Activated CD4-positive, alpha-beta T cell treated with anti-CD3 and anti-CD28 coated beads, Interleukin-2, amount 10 ng/mL, durations not matched to agents 7 days and 5 days (primary cell): ENCODE data around the gene C1orf105. TPM values are rescaled to one million over a fixed set of nuclear protein-coding genes. Genes with fewer than 3 reads are reported as not detected.
A peak's percentile ranks its signal among the peaks of the same experiment; 100 is the strongest.
"Not testable (repeated sequence)": the region's sequence is repeated elsewhere in the genome, so short reads cannot be mapped to it uniquely, and the experiment has no call there.

ENCODE experiments used
- CTCF ChIA-PET: fragments of 350-600 bp; sonication (Branson Sonifier 250); formaldehyde crosslinking; loops from one replicate; lab custom pipeline; 2021; ENCODE audit warnings: antibody characterized with exemption; lab: Charles Lee
- POLR2A ChIA-PET: fragments of 350-600 bp; sonication (Branson Sonifier 250); formaldehyde crosslinking; loops from one replicate; lab custom pipeline; 2021; ENCODE audit warnings: antibody characterized with exemption; lab: Charles Lee
- DNase-seq: peaks from one replicate; pipeline ENCODE4 v3.0.0-alpha.2; 2020
- H3K27ac Mint-ChIP-seq: one replicate; pipeline ENCODE4 v1.8.0; 2021; ENCODE audit warnings: mild to moderate bottlenecking, moderate library complexity, mixed read lengths
- H3K27me3 Mint-ChIP-seq: one replicate; pipeline ENCODE4 v1.8.0; 2021; ENCODE audit warnings: mixed read lengths
- H3K36me3 Mint-ChIP-seq: one replicate; pipeline ENCODE4 v1.8.0; 2021; ENCODE audit warnings: low read depth, mixed read lengths
- H3K4me1 Mint-ChIP-seq: one replicate; pipeline ENCODE4 v1.8.0; 2021; ENCODE audit warnings: mixed read lengths
- H3K4me3 Mint-ChIP-seq: one replicate; pipeline ENCODE4 v1.8.0; 2021; ENCODE audit warnings: mild to moderate bottlenecking, moderate library complexity, mixed read lengths
- H3K9me3 Mint-ChIP-seq: one replicate; pipeline ENCODE4 v1.8.0; 2021; ENCODE audit warnings: mixed read lengths
- total RNA-seq, 2 experiments: library from RNA; stranded (reverse); gene quantifications; one replicate each; pipeline ENCODE4 v1.2.3, GENCODE V29; 2021

The C1orf105 gene
- total RNA-seq, result not detected

GRCh38 chr1:172420385-172420784 lies at the start of gene C1orf105:
Gene C1orf105, plus strand, starts transcription at chr1:172420685. Its CDS starts 201 bp downstream, at chr1:172420886.
- H3K36me3 Mint-ChIP-seq, result peaks cover 4% of the 10 kb centered on the region
- H3K9me3 Mint-ChIP-seq, result no peaks in the 10 kb centered on the region
- H3K4me1 Mint-ChIP-seq, result no peaks in the 10 kb centered on the region
- no peak within 1 kb of the TSS for H3K27ac Mint-ChIP-seq
- no peak for DNase-seq
- POLR2A ChIA-PET, result no interaction called here
- no peak within 1 kb of the TSS for H3K4me3 Mint-ChIP-seq
- no peaks in the 10 kb centered on the region for H3K27me3 Mint-ChIP-seq
- CTCF ChIA-PET, result interaction anchor here (1.2 kb wide), 1 partner anchor 17 kb away, joined by 3 read pairs; no protein-coding TSS in a partner anchor

- H3K4me3 Mint-ChIP-seq, CTCF ChIA-PET: not testable (repeated sequence)
Measured at GRCh38 chr1:172371646-172372045, 48.8 kb upstream of the C1orf105 start.

GRCh38 chr1:172373864-172374263 lies 46.6 kb upstream of the C1orf105 start:
- peaks cover under 1% of the 10 kb centered on the region for H3K36me3 Mint-ChIP-seq
- CTCF ChIA-PET, result interaction anchor here (0.9 to 1.1 kb wide), 5 partner anchors 12 to 436 kb away, joined by 3 to 6 read pairs (median 4); no protein-coding TSS in a partner anchor
- no peak overlapping the region for H3K4me3 Mint-ChIP-seq
- H3K27me3 Mint-ChIP-seq, result no peaks in the 10 kb centered on the region
- H3K9me3 Mint-ChIP-seq, result peaks cover 3% of the 10 kb centered on the region
- no peak overlapping the region for H3K27ac Mint-ChIP-seq
- POLR2A ChIA-PET, result no interaction called here
- DNase-seq, result no peak
- H3K4me1 Mint-ChIP-seq, result peaks cover 15% of the 10 kb centered on the region

More at GRCh38 chr1:172371646-172372045, 48.8 kb upstream of the C1orf105 start:
- H3K27ac Mint-ChIP-seq, H3K27me3 Mint-ChIP-seq, POLR2A ChIA-PET, DNase-seq: not testable (repeated sequence)
- peaks cover 19% of the 10 kb centered on the region for H3K9me3 Mint-ChIP-seq
- H3K36me3 Mint-ChIP-seq, result peaks cover 14% of the 10 kb centered on the region
- H3K4me1 Mint-ChIP-seq, result peaks cover 13% of the 10 kb centered on the region

GRCh38 chr1:172375211-172375631 lies 45.3 kb upstream of the C1orf105 start:
- no peak for DNase-seq
- CTCF ChIA-PET, result interaction anchor here (1.0 kb wide), 1 partner anchor 280 kb away, joined by 3 read pairs; no protein-coding TSS in a partner anchor
- no peaks in the 10 kb centered on the region for H3K27me3 Mint-ChIP-seq
- peaks cover 23% of the 10 kb centered on the region for H3K4me1 Mint-ChIP-seq
- H3K27ac Mint-ChIP-seq, result no peak overlapping the region
- POLR2A ChIA-PET, result no interaction called here
- H3K9me3 Mint-ChIP-seq, result peaks cover 2% of the 10 kb centered on the region
- H3K4me3 Mint-ChIP-seq, result no peak overlapping the region
- H3K36me3 Mint-ChIP-seq, result peaks cover 2% of the 10 kb centered on the region

GRCh38 chr1:172376431-172376830 lies 44.1 kb upstream of the C1orf105 start:
- no peak for DNase-seq
- Mint-ChIP-seq H3K9me3 (peaks cover 2% of the 10 kb centered on the region), H3K27me3 (no peaks in the 10 kb centered on the region), H3K4me3 (no peak overlapping the region), H3K4me1 (peaks cover 33% of the 10 kb centered on the region), H3K36me3 (peaks cover 4% of the 10 kb centered on the region), H3K27ac (no peak overlapping the region)
- ChIA-PET POLR2A (no interaction called here), CTCF (no interaction called here)

GRCh38 chr1:172377565-172377964 lies 42.9 kb upstream of the C1orf105 start:
- DNase-seq, result no peak
- no peaks in the 10 kb centered on the region for H3K27me3 Mint-ChIP-seq
- ChIA-PET CTCF (interaction anchor here (1.0 kb wide), 1 partner anchor 17 kb away, joined by 3 read pairs; no protein-coding TSS in a partner anchor), POLR2A (no interaction called here)
- H3K36me3 Mint-ChIP-seq, result peaks cover 4% of the 10 kb centered on the region
- H3K9me3 Mint-ChIP-seq, result peaks cover 2% of the 10 kb centered on the region
- no peak overlapping the region for H3K4me3 Mint-ChIP-seq
- no peak overlapping the region for H3K27ac Mint-ChIP-seq
- peaks cover 41% of the 10 kb centered on the region for H3K4me1 Mint-ChIP-seq

- Mint-ChIP-seq H3K9me3 (peaks cover 2% of the 10 kb centered on the region), H3K27ac (no peak overlapping the region), H3K4me1 (peaks cover 41% of the 10 kb centered on the region), H3K4me3 (no peak overlapping the region), H3K36me3 (peaks cover 5% of the 10 kb centered on the region), H3K27me3 (no peaks in the 10 kb centered on the region)
- no peak for DNase-seq
- CTCF ChIA-PET, result interaction anchor here (1.0 kb wide), 1 partner anchor 16 kb away, joined by 3 read pairs; no protein-coding TSS in a partner anchor
- POLR2A ChIA-PET, result no interaction called here
Measured at GRCh38 chr1:172378109-172378760, 42.2 kb upstream of the C1orf105 start.

GRCh38 chr1:172380441-172381244 lies 39.8 kb upstream of the C1orf105 start:
- peaks cover 2% of the 10 kb centered on the region for H3K27me3 Mint-ChIP-seq
- H3K36me3 Mint-ChIP-seq, result peaks cover 9% of the 10 kb centered on the region
- peaks cover 33% of the 10 kb centered on the region for H3K4me1 Mint-ChIP-seq
- peak; percentile 34 for DNase-seq
- ChIA-PET CTCF (interaction anchor here (0.5 to 1.5 kb wide), 5 partner anchors 14 to 580 kb away, joined by 3 to 4 read pairs (median 3); no protein-coding TSS in a partner anchor), POLR2A (interaction anchor here (0.7 kb wide), 1 partner anchor 42 kb away, joined by 4 read pairs; no protein-coding TSS in a partner anchor)
- peak overlapping the region; percentile 90 for H3K27ac Mint-ChIP-seq
- peak overlapping the region; percentile 59 for H3K4me3 Mint-ChIP-seq
- H3K9me3 Mint-ChIP-seq, result peaks cover 2% of the 10 kb centered on the region

GRCh38 chr1:172381946-172382345 lies 38.5 kb upstream of the C1orf105 start:
- Mint-ChIP-seq H3K27me3 (peaks cover 2% of the 10 kb centered on the region), H3K9me3 (peaks cover 4% of the 10 kb centered on the region), H3K36me3 (peaks cover 9% of the 10 kb centered on the region), H3K27ac (peak overlapping the region; percentile 15), H3K4me1 (peaks cover 26% of the 10 kb centered on the region), H3K4me3 (no peak overlapping the region)
- DNase-seq, result no peak
- ChIA-PET CTCF (interaction anchor here (1.1 kb wide), 1 partner anchor 12 kb away, joined by 4 read pairs; no protein-coding TSS in a partner anchor), POLR2A (no interaction called here)

GRCh38 chr1:172382406-172382805 lies 38.1 kb upstream of the C1orf105 start:
- Mint-ChIP-seq H3K27ac (no peak overlapping the region), H3K27me3 (peaks cover 2% of the 10 kb centered on the region), H3K4me1 (peaks cover 26% of the 10 kb centered on the region), H3K9me3 (peaks cover 5% of the 10 kb centered on the region), H3K36me3 (peaks cover 9% of the 10 kb centered on the region), H3K4me3 (no peak overlapping the region)
- no peak for DNase-seq
- ChIA-PET POLR2A (no interaction called here), CTCF (interaction anchor here (1.1 kb wide), 1 partner anchor 12 kb away, joined by 4 read pairs; no protein-coding TSS in a partner anchor)

- peaks cover 26% of the 10 kb centered on the region for H3K4me1 Mint-ChIP-seq
- DNase-seq, result no peak
- peaks cover 5% of the 10 kb centered on the region for H3K9me3 Mint-ChIP-seq
- no peak overlapping the region for H3K27ac Mint-ChIP-seq
- H3K4me3 Mint-ChIP-seq, result no peak overlapping the region
- peaks cover 2% of the 10 kb centered on the region for H3K27me3 Mint-ChIP-seq
- peaks cover 9% of the 10 kb centered on the region for H3K36me3 Mint-ChIP-seq
- ChIA-PET CTCF (interaction anchor here (1.1 kb wide), 1 partner anchor 11 kb away, joined by 4 read pairs; no protein-coding TSS in a partner anchor), POLR2A (no interaction called here)
Measured at GRCh38 chr1:172382990-172383389, 37.5 kb upstream of the C1orf105 start.

GRCh38 chr1:172383536-172383935 lies 36.9 kb upstream of the C1orf105 start:
- Mint-ChIP-seq H3K27ac (no peak overlapping the region), H3K9me3 (peaks cover 5% of the 10 kb centered on the region), H3K4me3 (no peak overlapping the region), H3K36me3 (peaks cover 9% of the 10 kb centered on the region), H3K27me3 (peaks cover 2% of the 10 kb centered on the region), H3K4me1 (peaks cover 26% of the 10 kb centered on the region)
- no peak for DNase-seq
- POLR2A ChIA-PET, result no interaction called here
- CTCF ChIA-PET, result no interaction called here
